ENCODE results near the gene ZNF423.

DNA sequence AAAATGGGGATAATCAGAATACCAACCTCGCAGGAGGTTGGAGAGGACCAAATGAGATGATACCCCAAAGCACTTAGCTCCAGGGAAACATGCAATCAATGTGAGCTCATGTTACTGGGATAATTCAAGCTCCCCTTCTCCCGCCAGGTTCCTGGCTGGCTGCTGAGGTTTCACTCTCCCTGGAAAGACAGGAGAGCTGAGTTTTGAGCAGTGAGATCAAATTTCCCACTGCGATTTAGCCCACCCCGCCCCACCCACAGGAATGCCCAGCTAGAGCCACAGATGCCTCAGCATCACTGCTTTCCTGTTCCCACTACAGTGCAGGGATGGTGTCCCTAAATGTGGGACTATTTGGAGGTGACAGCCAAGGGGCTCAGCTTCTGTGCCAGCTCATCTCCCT, 56.7 kb downstream of the ZNF423 start:
- TF ChIP-seq FOXK2 (IDR thresholded peaks at IDR 0.05): no peak
- TF ChIP-seq HDGF (IDR thresholded peaks at IDR 0.05; ENCODE audit: borderline replicate concordance): no peak
- TF ChIP-seq ELF4 (IDR thresholded peaks at IDR 0.05): no peak
- no peak for TF ChIP-seq BHLHE40 (IDR thresholded peaks at IDR 0.05; ENCODE audit: borderline replicate concordance)
- TF ChIP-seq NFRKB (IDR thresholded peaks at IDR 0.05): no peak
- no peak for TF ChIP-seq SUZ12 (IDR thresholded peaks at IDR 0.05)
